Measurements from ENCODE around the gene MIEF2. TPM values are rescaled to one million over a fixed set of nuclear protein-coding genes. Genes with fewer than 3 reads are reported as not detected.

The MIEF2 gene
- total and polyA plus RNA-seq, 2 donors from 2014 or later = 19.3 to 25.3 TPM

DNA sequence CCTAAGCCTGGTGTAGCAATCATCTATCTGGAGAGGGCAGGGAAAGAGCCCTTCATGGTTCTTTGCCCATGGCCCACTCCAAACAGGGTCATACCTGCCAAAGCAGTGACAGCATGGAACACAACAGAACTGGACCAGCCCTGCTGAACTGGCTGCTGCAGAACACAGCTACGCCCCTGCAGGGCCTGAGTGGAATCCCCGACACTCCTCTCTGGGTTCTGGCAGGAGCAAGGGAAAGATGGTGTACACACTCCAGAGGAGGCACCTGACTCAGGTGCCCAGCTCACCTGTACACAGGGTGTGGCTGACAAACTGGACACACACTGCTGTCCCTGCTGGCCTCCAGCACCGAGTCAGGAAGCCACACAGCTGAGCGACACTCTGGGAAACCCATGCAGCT is 19.8 kb downstream of the MIEF2 start:
- Histone ChIP-seq H3K27me3 (ENCODE audit: control insufficient read depth, insufficient read depth, low read length) (no peaks in the 10 kb centered on the region), H3K4me1 (ENCODE audit: control insufficient read depth in 2 of 3, insufficient read depth in 2 of 3, low read depth in 1 of 3, low read length in 3 of 3) (no peaks in the 10 kb centered on the region), H3K9me3 (ENCODE audit: control insufficient read depth in 2 of 3, insufficient read depth in 1 of 3, low read length in 3 of 3) (no peaks in the 10 kb centered on the region), H3K27ac (ENCODE audit: low read depth in 2 of 2, low read length in 2 of 2) (no peak overlapping the region), H3K36me3 (ENCODE audit: control insufficient read depth in 2 of 3, insufficient read depth in 3 of 3, low read length in 3 of 3) (peaks cover 5 to 46% (median 38%) of the 10 kb centered on the region in 3 donors), H3K4me3 (ENCODE audit: low read length in 3 of 3) (no peak overlapping the region), H3K9ac (ENCODE audit: low read length in 3 of 3) (no peak overlapping the region)
- intact Hi-C loops (cut with DNase I) = no loop called here
- TF ChIP-seq, protein P1, sequence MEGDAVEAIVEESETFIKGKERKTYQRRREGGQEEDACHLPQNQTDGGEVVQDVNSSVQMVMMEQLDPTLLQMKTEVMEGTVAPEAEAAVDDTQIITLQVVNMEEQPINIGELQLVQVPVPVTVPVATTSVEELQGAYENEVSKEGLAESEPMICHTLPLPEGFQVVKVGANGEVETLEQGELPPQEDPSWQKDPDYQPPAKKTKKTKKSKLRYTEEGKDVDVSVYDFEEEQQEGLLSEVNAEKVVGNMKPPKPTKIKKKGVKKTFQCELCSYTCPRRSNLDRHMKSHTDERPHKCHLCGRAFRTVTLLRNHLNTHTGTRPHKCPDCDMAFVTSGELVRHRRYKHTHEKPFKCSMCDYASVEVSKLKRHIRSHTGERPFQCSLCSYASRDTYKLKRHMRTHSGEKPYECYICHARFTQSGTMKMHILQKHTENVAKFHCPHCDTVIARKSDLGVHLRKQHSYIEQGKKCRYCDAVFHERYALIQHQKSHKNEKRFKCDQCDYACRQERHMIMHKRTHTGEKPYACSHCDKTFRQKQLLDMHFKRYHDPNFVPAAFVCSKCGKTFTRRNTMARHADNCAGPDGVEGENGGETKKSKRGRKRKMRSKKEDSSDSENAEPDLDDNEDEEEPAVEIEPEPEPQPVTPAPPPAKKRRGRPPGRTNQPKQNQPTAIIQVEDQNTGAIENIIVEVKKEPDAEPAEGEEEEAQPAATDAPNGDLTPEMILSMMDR (IDR thresholded peaks at IDR 0.05; ENCODE audit: borderline replicate concordance, extremely low read depth, insufficient read depth) = no peak
- no peak for FAIRE-seq
- no peak for DNase-seq

DNA sequence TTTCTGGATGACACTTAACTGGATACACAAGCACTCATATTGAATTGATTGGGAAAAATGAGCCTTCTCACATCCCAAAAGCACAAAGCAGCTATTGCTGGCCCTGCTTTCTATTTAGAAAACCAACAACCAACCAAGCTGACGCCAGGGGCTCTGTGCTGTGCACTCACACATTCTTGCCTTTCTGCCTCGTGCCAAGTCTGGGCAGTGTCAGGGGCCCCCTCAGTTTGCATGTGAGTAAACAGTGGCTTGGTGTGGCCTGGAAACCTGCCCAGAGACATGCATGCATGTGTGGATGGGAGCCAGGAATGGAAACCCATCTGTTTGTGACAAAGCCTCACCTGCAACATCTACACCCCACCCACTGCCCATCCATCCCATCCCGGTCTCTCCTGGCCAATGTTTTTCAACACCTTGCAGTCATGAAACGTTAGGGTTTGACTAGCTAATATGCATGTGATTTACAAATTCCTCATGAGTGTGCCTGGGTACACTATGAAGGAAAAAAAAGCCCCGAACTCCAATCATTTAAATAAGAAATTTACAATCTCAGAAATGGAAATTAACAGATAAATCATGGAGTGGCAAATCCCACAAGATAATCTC is 20.4 kb downstream of the MIEF2 start:
- H3K4me3 ChIP-seq (ENCODE audit: low read length in 3 of 3) = no peak overlapping the region
- H3K27me3 ChIP-seq (ENCODE audit: control insufficient read depth, insufficient read depth, low read length) = no peaks in the 10 kb centered on the region
- no peak overlapping the region for H3K9ac ChIP-seq (ENCODE audit: low read length in 3 of 3)
- TF ChIP-seq, protein P1 (IDR thresholded peaks at IDR 0.05; ENCODE audit: borderline replicate concordance, extremely low read depth, insufficient read depth) = no peak
- no peaks in the 10 kb centered on the region for H3K4me1 ChIP-seq (ENCODE audit: control insufficient read depth in 2 of 3, insufficient read depth in 2 of 3, low read depth in 1 of 3, low read length in 3 of 3)
- H3K9me3 ChIP-seq (ENCODE audit: control insufficient read depth in 2 of 3, insufficient read depth in 1 of 3, low read length in 3 of 3) = no peaks in the 10 kb centered on the region
- intact Hi-C loops (cut with DNase I) = no loop called here
- DNase-seq = no peak
- FAIRE-seq = no peak
- no peak overlapping the region for H3K27ac ChIP-seq (ENCODE audit: low read depth in 2 of 2, low read length in 2 of 2)
- peaks cover 5 to 51% (median 43%) of the 10 kb centered on the region in 3 donors for H3K36me3 ChIP-seq (ENCODE audit: control insufficient read depth in 2 of 3, insufficient read depth in 3 of 3, low read length in 3 of 3)

DNA sequence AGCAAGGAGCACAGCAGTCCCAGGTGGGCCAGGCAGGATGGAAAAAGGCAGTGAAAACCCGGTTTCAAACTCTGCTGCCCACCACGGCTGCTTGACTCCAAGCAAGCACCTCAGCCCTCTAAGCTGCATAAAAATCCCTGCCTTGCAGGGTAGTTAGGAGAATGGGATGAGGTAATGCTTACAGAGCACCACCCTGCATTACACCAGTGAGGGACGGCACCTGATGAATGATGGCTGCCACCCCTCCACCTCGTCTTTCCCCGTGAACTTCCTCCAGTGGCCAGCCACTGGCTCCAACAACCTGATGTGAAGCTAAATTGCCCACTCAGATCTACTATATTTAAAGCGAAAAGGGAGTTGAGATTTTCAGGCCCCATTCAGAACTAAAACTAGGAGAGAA is 21.3 kb downstream of the MIEF2 start:
- Histone ChIP-seq H3K4me3 (ENCODE audit: low read length in 3 of 3) (no peak overlapping the region), H3K27me3 (ENCODE audit: control insufficient read depth, insufficient read depth, low read length) (no peaks in the 10 kb centered on the region), H3K9ac (ENCODE audit: low read length in 3 of 3) (no peak overlapping the region), H3K36me3 (ENCODE audit: control insufficient read depth in 2 of 3, insufficient read depth in 3 of 3, low read length in 3 of 3) (peaks cover 5 to 51% (median 39%) of the 10 kb centered on the region in 3 donors), H3K27ac (ENCODE audit: low read depth in 2 of 2, low read length in 2 of 2) (no peak overlapping the region), H3K9me3 (ENCODE audit: control insufficient read depth in 2 of 3, insufficient read depth in 1 of 3, low read length in 3 of 3) (no peaks in the 10 kb centered on the region), H3K4me1 (ENCODE audit: control insufficient read depth in 2 of 3, insufficient read depth in 2 of 3, low read depth in 1 of 3, low read length in 3 of 3) (no peaks in the 10 kb centered on the region)
- TF ChIP-seq, protein P1 (IDR thresholded peaks at IDR 0.05; ENCODE audit: borderline replicate concordance, extremely low read depth, insufficient read depth) = no peak
- FAIRE-seq (no peak), DNase-seq (no peak)
- intact Hi-C loops (cut with DNase I) = no loop called here

DNA sequence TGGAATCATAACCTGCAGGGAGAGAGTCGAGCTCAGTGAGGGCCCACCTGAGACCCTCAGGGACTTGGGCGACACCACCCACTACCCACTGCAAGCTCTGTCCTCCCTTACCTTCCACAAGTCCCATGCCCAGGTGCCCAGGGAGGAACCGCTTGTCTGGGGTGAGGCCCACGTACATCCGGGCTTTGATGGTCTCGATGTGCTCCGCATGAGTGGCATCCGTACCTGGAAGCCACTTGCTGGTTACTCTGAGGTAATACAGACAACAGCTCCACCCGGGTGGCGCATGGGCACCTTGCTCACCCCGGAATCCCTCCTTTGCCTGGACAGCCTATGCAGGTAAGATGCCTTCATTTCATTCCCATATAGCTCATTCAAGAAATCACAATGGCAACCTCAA is 24.8 kb downstream of the MIEF2 start:
- FAIRE-seq = no peak
- H3K4me3 ChIP-seq (ENCODE audit: low read length in 3 of 3) = no peak overlapping the region
- H3K36me3 ChIP-seq (ENCODE audit: control insufficient read depth in 2 of 3, insufficient read depth in 3 of 3, low read length in 3 of 3) = peaks cover 4 to 49% (median 38%) of the 10 kb centered on the region in 3 donors
- peak in 1 of 5 donors; percentile 51 for DNase-seq
- no peak overlapping the region for H3K9ac ChIP-seq (ENCODE audit: low read length in 3 of 3)
- H3K9me3 ChIP-seq (ENCODE audit: control insufficient read depth in 2 of 3, insufficient read depth in 1 of 3, low read length in 3 of 3) = no peaks in the 10 kb centered on the region
- H3K27ac ChIP-seq (ENCODE audit: low read depth in 2 of 2, low read length in 2 of 2) = no peak overlapping the region
- no peaks in the 10 kb centered on the region for H3K27me3 ChIP-seq (ENCODE audit: control insufficient read depth, insufficient read depth, low read length)
- TF ChIP-seq, protein P1 (IDR thresholded peaks at IDR 0.05; ENCODE audit: borderline replicate concordance, extremely low read depth, insufficient read depth) = no peak
- no peaks in the 10 kb centered on the region for H3K4me1 ChIP-seq (ENCODE audit: control insufficient read depth in 2 of 3, insufficient read depth in 2 of 3, low read depth in 1 of 3, low read length in 3 of 3)
- intact Hi-C loops (cut with DNase I) = no loop called here

All from kidney (tissue), 14 donors.